HG02642 (cell line): ENCODE results near the gene SLC17A8.

Source experiments
- ATAC-seq: cut with Tn5 transposase; IDR thresholded peaks from one replicate; pipeline ENCODE4 v1.9.1; 2021; ENCODE audit warnings: mild to moderate bottlenecking; ENCODE audit not compliant: unreplicated experiment, poor library complexity

The SLC17A8 gene

DNA sequence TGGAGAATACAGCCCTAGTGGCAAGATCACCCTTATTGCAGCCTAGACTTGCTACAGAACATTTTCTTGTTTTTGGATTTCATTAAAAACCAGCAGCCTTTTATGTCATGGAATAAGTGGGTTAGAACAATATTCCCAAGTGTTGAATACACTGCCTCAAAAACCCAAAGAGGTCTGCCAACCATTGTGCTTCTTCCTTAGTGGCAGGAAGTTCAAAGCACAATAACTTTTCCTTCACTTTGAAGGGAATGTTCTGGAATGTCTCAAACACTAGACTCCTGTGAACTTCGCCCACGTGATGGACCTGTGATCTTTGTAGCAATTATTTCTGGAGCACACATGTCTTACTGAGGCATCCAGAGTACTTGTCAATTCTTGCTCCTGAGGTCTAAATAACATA is 8.5 kb downstream of the SLC17A8 start:
- no peak for ATAC-seq

DNA sequence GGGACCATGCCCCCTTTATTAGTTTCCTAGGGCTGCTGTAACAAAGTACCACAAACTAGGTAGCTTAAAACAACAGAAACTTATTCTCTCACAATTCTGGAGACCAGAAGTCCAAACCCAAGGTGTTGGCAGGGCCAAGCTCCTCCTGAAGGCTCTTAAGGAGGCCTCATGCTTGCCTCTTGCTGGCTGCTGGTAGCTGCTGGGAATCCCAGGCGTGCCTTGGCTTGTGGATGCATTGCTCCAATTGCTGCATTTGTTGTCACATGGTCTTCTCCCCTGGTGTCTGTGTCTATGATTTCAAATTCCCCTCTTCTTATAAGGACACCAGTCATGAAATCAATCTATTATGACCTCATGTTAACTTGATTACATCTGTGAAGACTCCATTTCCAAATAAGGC is 11.2 kb downstream of the SLC17A8 start:
- no peak for ATAC-seq

DNA sequence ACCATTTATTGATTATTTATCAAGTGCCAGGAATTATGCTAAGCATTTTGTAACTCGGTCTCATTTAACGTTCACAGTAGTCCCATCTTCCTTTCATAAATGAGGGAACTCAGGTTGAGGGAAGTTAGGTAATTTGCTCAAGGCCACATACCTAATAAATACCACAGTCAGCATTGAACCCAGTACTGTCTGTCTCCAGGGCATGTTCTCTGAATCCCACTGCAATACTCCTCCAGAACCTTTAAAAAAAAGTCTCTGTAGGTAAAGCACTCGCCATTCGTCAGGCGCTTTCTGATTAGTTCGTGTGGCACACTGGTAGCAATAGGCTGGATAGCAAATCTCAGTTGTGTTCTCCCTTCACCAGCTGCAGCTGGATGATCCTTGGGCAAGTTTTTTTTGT is 14.3 kb downstream of the SLC17A8 start:
- ATAC-seq = no peak

DNA sequence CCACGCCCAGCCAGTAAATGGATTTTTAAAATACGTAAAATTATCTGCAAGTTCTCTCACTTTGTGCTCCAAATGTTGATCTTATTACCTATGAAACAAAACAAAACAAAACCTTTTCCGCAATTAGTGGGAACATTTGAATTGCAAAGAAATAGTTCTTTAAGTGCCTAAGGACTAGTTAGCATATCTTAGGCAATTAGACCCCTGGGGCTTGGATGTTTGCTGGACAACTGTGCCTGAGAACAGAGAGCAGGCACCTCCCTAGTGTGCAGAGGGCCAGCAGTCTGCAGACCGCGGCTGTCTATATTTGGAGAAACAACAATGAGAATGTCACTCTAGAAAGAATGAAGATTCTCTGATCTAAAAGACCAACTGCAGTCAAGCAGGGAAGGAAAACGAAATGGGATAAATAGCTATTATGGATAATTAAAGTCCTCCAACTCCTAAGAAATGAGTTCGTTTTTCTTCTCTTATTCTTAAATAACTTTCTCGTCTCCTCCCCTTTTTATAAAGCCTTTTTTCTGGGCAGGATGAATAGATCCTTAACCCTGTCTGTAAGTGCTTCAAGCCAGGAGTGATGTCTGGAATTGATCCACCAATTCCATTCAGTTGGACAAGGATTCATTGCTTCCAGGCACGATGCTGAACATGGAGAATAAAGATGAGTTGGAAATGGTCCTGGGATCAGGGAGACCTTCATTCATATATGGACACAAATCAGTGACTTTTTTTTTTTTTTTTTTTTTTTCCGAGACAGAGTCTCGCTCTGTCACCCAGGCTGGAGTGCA is 16.2 kb downstream of the SLC17A8 start:
- ATAC-seq = no peak

DNA sequence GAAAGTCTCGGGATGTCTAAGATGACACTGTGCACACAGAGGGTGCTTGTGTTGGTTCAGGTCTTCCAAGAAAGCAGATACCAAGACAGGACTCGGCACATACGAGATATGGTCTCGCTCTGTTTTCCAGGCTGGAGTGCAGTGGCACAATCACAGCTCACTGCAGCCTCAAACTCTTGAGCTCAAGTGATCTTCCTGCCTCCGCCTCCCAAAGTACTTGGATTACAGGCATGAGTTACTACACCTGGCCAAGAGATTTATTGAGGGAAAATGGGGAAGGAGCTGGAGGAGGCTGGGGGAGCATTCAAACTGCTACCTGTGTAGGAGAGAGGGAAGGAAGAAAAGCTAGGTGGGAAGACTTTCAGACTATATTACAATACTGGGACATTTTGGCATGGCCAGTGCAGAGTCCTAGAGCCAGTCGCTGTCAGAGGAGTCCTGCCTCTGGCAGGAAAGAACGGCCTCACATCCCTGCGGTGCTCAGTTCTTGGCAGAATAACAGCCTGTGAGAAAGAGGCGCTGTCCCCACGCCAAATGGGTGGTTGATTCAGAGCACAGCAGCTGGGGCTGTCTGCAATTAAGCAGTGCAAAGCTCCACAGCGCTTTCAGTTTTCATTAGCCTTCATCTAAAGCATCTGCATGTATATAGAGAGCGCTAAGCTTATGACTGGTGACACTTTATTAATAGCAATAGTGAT is 18.3 kb downstream of the SLC17A8 start:
- ATAC-seq = no peak

DNA sequence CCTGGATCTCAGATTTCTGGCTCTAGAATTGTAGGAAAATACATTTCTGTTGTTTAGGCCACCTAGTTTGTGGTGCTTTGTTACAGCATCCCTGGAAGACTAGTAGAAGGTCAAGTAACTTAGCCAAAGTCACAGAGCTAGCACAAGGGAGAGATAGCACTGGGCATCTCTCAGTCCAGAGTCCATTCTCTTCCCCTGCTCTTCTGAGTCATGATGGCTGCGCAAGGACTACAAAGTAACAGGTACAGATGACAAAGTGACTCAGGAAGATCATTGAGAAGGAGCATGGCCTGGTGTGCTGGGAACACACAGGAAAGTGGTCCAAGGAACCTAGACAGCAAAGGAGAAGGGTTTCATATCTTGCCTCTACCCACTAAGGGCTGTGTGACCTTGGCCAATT is 19.3 kb downstream of the SLC17A8 start:
- ATAC-seq = no peak

DNA sequence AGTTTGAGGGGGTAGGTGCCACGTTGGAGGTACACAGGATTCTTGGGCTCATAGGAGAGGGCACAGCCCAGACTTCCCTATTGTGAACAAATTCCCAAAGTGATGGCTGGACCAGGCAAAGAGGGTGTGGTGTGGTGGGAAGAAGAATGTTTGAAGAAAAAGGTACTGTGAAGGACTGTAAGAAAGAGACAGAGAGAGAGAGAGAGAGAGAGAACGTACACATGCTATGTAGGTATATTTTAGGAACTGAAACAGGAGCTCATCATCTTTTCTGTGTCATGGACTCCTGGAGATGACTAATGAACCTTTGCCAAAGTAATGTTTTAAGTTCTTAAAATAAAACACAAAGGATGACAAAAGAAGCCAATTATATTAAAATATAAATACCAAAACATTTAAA is 24.5 kb downstream of the SLC17A8 start:
- ATAC-seq = no peak

DNA sequence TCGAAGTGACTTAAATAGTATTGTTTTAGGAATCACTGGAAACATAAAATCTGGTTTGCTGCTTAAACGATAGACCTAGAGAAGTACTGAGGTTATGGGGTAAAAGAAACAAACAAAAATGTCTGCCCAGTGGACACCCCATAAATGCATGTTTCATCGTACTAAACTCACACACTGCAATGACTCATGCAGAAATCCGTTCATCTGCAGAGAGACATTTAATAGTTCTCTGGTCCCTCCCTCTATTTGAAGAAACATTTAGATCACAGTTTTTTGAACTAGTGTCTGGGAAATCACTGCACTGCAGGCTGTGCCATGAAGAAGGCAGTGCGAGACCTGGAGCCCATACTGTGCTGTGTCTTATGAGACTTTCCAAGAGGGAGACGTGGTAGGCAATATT is 25.5 kb downstream of the SLC17A8 start:
- no peak for ATAC-seq

DNA sequence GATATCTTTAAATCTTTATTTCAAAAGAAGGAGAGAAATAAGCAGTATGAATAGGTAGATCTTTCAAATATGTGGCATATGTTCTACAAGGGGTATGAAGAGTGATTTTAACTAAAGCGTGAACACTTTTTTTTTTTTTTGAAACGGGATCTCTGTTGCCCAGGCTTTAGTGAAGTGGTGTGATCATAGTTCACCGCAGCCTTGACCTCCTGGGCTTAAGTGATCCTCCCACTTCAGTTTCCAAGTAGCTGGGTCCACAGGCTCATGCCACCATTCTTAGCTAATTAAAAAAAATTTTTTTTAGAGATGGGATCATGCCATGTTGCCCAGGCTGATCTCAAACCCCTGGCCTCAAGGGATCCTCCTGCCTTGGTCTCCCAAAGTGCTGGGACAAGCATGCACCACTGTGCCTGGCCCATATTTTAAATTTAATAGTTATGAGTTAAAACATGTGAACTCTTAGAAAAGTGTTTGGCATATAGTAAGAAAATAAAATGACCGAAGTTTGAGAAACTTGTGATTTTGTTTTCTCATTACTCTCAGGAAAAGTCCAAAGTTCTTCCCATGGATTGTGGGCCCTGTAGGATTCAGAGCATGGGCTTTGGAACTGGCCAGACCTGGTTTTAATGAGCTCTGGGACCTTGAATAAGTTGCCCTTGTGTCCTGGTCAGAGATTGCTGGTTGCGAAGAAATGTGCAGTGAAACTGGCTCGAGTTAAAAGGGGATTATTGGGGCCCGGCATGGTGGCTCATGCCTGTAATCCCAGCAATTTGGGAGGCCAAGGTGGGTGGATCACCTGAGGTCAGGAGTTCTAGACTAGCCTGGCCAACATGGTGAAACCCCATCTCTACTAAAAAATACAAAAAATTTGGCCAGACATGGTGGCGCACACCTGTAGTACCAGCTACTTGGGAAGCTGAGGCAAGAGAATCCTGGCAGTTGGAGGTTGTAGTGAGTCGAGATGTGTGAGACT is 27.0 kb downstream of the SLC17A8 start:
- no peak for ATAC-seq

DNA sequence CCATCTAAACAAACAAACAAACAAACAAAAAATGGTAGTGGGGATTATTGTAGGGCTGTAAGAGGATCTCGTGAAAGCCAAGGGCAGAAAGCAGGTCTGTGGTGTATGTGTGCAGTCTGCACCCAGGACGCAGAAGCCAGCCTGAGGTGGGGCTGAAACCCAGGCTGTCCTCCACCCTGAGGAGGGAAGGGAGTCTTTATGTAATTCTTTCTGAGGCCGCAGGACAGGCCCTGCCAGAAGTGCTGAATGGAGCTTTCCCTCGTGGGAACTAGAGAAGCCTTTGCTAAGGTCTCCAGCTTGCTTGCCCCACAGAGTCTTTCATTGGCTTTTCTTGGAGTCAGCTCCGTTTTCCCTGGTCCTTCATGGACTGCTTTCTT is 27.7 kb downstream of the SLC17A8 start:
- ATAC-seq = no peak

DNA sequence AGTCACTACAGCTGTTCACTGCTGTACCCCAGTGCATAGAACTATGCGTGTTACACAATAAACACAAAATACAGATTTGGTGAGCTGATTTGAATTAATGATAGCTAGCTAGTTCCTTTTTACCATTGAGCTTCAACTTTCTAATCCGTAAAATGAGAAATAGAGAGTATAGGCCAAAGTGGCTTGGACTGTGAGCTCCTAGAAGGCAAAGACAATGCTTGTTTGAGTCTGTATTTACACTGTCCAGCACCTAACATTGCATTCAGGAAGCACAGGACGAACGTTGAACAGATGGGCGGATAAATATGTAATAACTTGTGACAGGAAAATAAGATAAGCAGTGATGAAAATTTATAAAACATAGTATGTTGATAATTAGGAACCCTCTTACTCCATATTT is 31.5 kb downstream of the SLC17A8 start:
- no peak for ATAC-seq

DNA sequence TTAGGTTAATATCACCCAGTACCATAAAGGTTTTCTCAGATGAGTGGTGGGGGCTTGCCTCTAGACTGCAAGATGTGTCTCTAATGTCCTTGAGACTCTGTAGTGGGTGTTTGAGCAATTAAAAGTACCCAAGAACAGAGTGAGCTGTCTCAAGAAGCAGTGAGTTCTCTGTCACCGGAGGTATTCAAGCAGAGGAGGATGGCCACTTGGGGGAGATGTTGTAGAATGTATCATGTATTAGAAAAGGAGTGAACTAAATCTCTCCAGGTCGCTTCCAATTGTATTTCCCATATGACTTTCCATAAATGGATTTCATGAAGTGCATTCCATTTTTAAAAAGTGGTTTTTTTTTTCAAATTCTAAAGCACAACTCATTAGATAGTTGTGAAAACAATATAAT is 35.0 kb downstream of the SLC17A8 start:
- no peak for ATAC-seq

DNA sequence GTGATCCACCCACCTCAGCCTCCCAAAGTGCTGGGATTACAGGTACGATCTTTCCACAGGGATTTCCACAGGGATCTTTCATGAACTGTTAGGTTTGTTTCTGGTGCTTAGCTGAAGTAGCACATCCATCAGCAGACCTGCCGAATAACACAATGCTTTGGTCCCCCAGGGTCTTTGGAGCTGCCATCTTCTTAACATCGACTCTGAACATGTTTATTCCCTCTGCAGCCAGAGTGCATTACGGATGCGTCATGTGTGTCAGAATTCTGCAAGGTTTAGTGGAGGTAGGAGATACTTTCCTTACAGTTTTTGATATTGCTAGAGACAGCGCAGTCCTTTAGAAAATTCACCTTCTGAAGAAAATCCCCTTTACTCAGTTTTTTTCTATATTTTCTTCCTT is 36.3 kb downstream of the SLC17A8 start:
- no peak for ATAC-seq

DNA sequence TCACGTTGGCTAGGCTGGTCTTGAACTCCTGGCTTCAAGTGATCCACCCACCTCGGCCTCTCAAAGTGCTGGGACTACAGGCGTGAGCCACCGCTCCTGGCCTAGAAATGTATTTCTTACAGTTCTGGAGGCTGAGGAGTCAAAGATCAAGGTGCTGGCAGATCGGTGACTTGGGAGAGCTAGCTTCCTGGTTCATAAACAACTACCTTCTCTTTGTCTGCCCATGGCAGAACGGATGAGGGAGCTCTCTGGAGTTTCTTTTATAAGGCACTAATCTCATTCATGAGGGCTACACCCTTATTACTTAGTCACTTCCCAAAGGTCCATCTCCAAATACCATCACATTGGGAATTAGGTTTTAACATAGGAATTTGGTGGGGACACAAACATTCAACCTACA is 38.9 kb downstream of the SLC17A8 start:
- no peak for ATAC-seq

DNA sequence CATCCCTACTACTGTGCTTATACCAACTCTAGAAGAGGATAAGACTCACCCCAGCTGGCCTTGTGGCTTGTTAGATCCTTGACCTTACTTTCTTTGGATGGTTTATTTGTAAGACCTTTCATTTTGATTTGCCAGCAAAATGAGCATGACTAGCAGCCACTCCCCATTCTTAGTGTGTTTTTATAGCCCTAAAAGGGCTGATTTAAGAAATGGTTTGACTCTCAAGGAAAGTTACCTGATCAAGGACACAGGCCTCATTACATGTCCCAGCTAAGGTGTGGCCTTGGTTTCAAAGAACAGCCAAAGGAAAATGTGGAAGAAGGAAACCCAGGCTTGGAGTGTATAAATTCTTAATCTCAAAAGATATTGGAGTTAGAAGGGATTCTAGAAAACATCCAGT is 41.4 kb downstream of the SLC17A8 start:
- ATAC-seq = no peak

DNA sequence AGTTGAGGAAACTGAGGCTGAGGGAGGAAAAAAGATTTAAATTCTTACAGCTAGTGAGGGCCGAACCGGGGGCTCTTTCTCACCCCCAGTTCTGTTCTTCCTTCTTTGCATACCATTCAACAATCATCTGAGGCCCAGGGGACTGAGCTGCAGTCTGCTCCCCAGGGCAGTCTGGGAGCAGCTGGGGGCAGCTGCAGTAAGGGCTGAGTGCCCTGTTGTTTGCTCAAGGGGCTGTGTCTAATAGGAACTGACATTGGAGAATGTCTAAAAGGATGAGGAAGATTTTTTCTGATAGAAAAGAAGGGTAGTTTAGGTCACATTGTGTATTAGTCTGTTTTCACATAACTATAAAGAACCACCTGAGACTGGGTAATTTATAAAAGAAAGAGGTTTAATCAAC is 42.2 kb downstream of the SLC17A8 start:
- ATAC-seq = no peak

DNA sequence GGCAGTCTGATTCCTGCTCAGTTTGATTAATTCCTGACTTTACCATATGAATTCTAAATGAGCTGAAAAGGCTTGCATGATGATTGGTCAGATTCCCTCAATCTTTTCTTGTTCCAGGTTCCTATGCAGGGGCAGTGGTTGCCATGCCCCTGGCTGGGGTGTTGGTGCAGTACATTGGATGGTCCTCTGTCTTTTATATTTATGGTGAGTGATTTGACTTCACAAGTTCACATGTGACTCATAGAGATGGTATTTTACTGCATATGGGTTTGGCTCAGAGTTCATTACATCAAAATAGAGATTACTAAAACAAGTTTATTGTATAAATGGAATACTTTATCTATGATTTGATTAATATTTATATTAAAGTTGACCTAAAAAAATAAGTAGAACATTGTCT is 44.8 kb downstream of the SLC17A8 start:
- ATAC-seq = no peak

DNA sequence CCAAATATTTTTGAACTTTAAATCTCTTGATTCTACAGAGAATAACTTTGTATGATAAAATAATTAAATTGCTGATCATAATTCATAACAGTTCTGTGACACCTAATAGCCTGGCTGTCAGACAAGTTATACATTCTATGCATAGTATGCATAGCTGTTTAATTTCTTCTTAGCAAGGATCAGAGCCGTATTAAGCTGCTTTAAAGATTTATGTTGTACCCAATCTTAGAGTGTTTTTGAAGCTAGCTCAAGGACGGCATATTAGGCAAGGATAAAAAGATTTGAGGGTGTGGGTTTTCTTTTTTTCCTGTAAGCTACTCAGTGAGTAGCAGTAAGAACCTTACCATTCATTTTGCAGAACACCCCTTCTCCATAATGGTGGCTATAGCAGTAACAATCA is 45.9 kb downstream of the SLC17A8 start:
- no peak for ATAC-seq

DNA sequence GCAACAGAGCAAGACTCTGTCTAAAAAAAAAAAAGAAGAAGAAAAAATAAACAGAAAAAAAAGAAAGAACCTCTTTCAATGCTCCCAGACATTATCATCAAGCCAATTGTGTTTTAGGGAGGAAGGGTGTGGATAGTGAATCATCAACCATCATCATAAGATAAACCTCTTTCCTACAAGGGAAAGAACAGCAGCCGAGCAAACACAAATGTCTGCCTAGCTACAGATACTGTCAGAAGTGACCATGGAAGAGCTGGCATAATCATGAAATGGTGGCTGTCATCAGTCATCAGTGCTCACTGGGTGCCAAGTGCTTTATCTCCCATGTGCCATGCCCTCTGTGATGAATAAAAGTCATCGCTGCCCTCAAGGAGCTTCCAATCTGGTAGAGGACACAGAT is 46.6 kb downstream of the SLC17A8 start:
- no peak for ATAC-seq

DNA sequence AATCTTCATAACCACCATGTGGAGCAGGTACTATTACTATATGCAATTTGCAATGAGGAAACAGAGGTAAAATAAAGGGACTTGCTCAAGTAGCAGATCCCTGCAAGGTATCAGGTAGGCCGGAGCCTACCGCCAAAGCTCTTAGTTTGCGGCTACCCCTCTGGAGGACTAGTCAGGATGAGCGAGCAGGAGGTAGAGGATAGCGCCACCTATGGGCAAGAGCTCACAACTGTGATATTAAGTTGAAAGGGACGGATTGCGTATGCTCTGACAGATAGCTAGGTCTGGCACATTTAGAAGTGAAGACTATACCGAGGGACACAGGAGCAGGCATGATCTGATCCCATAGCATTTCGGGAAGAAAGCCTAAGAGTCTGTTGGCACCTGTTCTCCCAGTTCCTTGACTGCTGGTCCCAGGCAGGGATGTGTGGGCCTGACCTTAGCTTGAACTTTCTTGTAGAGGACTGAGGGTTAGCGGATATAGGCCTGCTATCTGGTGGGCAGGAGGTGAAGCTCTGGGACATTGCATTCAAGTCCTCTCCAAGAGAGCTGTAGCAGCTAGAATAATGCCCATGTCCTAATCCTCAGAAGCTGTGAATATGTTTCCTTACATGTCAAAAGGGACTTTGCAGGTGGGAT is 48.0 kb downstream of the SLC17A8 start:
- ATAC-seq = no peak

DNA sequence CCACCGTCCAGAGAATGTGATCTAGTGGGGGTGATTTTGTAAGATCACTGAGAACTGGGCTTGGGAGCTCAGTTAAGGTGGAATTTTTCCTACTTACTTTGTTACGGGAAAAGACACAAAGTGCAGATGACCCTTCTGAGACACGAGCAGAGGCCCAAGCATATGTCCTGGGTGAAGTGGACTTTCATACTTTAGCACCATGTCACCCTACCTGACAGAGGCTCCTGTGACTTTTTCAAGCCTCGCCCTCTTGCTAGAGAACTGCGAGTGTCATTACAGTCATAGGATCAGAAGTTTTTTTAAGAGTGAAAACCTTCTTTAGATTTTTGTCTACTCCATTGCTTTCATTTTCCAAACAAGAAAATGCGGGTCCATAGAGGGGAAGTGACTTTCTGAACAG is 56.1 kb downstream of the SLC17A8 start:
- ATAC-seq = no peak
